ENCODE measurements around the gene BRIP1.

Gene BRIP1

GRCh38 chr17:61770752-61771533 lies 92.4 kb downstream of the BRIP1 start:
- no peak for ATAC-seq
- no peak for TF ChIP-seq ZNF8 (CRISPR knock-in tag; IDR thresholded peaks at IDR 0.05)
- TF ChIP-seq, protein P1, sequence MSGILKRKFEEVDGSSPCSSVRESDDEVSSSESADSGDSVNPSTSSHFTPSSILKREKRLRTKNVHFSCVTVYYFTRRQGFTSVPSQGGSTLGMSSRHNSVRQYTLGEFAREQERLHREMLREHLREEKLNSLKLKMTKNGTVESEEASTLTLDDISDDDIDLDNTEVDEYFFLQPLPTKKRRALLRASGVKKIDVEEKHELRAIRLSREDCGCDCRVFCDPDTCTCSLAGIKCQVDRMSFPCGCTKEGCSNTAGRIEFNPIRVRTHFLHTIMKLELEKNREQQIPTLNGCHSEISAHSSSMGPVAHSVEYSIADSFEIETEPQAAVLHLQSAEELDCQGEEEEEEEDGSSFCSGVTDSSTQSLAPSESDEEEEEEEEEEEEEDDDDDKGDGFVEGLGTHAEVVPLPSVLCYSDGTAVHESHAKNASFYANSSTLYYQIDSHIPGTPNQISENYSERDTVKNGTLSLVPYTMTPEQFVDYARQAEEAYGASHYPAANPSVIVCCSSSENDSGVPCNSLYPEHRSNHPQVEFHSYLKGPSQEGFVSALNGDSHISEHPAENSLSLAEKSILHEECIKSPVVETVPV (CRISPR knock-in tag; IDR thresholded peaks at IDR 0.05): no peak
- TF ChIP-seq PATZ1 (CRISPR knock-in tag; IDR thresholded peaks at IDR 0.05; ENCODE audit: borderline replicate concordance): no peak
- no peak for TF ChIP-seq ZC3H10 (CRISPR knock-in tag; IDR thresholded peaks at IDR 0.05)
- TF ChIP-seq GLIS3 (CRISPR knock-in tag; IDR thresholded peaks at IDR 0.05): no peak

DNA sequence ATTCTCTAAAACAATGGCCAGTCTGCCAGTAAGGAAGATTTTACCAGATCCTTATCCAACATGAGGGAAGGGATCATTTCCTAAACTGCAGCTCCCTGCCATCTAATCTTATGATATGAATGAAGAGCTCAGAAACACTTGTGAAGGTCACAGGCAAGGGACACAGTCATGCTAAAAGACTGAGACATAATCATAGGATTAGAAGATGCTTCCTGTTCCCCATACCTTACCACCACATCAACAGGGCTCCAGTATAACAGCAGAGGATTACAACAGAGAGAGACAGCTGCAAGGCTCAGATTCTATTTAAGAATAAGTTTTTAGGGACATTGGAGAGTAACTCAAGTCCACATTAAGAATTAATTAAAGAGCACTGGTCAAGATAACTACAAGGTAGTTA lies 93.3 kb downstream of the BRIP1 start:
- TF ChIP-seq GLIS3 (CRISPR knock-in tag; IDR thresholded peaks at IDR 0.05) (no peak), ZNF70 (CRISPR knock-in tag; IDR thresholded peaks at IDR 0.05) (no peak), OSR1 (CRISPR knock-in tag; IDR thresholded peaks at IDR 0.05) (no peak), SNAI2 (CRISPR knock-in tag; IDR thresholded peaks at IDR 0.05) (no peak), POU6F1 (CRISPR knock-in tag; IDR thresholded peaks at IDR 0.05; ENCODE audit: borderline replicate concordance, low read depth) (no peak), PPARA (CRISPR knock-in tag; IDR thresholded peaks at IDR 0.05; ENCODE audit: borderline replicate concordance) (no peak), CSDC2 (CRISPR knock-in tag; IDR thresholded peaks at IDR 0.05) (no peak), ZNF8 (CRISPR knock-in tag; IDR thresholded peaks at IDR 0.05) (no peak), TSHZ2 (CRISPR knock-in tag; IDR thresholded peaks at IDR 0.05) (no peak), ZC3H10 (CRISPR knock-in tag; IDR thresholded peaks at IDR 0.05) (no peak), ZFP3 (CRISPR knock-in tag; IDR thresholded peaks at IDR 0.05) (no peak), TCF4 (CRISPR knock-in tag; IDR thresholded peaks at IDR 0.05; ENCODE audit: borderline replicate concordance) (no peak), ZFP30 (CRISPR knock-in tag; IDR thresholded peaks at IDR 0.05) (no peak), BACH2 (CRISPR knock-in tag; IDR thresholded peaks at IDR 0.05; ENCODE audit: borderline replicate concordance) (no peak)
- TF ChIP-seq, protein P1 (CRISPR knock-in tag; IDR thresholded peaks at IDR 0.05): no peak
- no peak for ATAC-seq

- no peak for TF ChIP-seq TOX (CRISPR knock-in tag; IDR thresholded peaks at IDR 0.05; ENCODE audit: borderline replicate concordance)
- no peak for TF ChIP-seq ARNTL (CRISPR knock-in tag; IDR thresholded peaks at IDR 0.05; ENCODE audit: borderline replicate concordance, low read depth)
- TF ChIP-seq RARB (CRISPR knock-in tag; IDR thresholded peaks at IDR 0.05): no peak
- no peak for ATAC-seq
Measured at GRCh38 chr17:61768405-61768804, 94.9 kb downstream of the BRIP1 start.

All from SK-N-SH treated with all-trans-retinoic acid at 6 μM for 48 hours (cell line).